ENCODE measurements around the gene SENP1. TPM values are rescaled to one million over a fixed set of nuclear protein-coding genes. Genes with fewer than 3 reads are reported as not detected.

Gene SENP1
- total RNA-seq, 1 donor from 2014 or later: 24.0 TPM

DNA sequence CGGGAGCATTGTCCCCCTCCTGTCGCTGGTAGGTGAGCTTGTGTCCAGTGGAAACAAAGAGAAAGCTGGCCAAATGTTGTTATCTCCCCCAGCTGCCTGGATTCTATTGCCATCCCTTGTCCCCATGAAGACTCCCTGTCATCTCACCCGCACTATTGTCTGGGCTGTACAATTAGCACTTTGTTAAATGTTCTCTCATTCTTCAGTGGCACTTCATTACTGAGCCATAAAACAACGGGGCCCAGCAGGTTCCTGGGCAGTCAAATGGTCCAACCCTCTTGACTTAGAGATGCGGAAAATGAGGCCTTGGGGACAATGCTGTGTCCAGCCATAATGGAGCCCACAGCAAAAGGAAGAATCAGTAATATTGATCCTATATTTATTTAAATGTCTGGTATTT lies 88.4 kb downstream of the SENP1 start:
- DNase-seq: no peak

- DNase-seq: no peak
These were observed 89.4 kb downstream of the SENP1 start for GRCh38 chr12:48016373-48017020.

GRCh38 chr12:48015954-48016353 lies 89.9 kb downstream of the SENP1 start:
- DNase-seq: no peak

DNA sequence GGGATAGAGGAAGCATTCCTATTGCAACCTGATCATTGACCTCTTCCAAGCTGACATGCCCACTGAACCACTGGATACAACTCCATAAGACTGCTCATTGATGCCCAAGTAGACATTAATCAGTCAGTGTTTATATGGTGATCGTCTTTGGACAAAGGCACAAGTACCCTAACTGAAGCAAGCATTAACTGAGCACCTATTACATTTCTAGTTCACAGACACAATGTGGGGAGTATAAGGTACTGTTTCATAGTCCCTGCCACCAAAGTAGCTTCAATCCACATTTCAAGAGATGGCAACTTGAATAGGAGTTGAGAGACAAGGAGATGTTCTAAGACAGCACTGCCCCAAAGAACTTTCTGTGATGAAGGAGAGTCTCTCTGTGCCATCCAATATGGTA lies 90.8 kb downstream of the SENP1 start:
- DNase-seq: no peak

DNA sequence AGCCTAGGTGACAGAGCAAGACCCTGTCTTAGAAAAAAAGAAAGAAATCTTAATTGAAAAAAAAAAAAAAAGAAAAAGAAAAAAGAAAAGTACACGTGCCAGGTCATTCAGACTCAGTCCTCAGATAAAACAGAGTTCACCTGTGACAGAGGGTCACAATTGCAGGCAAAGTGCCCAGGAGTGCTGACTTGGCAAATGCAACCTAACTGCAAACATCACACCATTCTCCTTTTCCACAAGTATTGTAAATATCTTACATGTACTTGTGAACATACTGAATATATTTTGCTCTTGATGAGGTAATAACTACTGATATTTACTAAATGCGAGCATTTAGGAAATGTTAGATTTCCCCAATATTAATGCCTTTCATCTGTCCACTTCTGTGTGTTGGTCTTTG lies 92.6 kb downstream of the SENP1 start:
- DNase-seq: no peak

DNA sequence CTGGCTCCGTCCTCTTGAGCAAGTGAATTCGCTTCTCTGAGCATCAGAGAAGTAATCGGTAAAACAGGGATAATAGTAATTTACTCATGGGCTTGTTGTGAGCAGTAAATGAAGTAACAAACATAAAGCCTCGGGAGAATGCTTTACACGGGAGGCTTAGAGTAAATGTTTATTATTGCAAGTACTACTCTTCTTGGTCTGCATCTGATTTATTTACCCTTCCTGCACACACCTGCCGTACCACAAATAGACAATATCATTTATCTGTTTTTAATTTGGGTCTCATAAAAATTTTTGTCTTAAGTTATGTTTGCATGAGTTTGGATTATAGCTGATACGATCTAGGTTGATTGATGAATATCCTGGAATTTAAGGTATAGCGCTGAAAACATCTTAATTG lies 93.8 kb downstream of the SENP1 start:
- no peak for DNase-seq

GRCh38 chr12:48010366-48010970 lies 95.4 kb downstream of the SENP1 start:
- no peak for DNase-seq

GRCh38 chr12:48009471-48009870 lies 96.4 kb downstream of the SENP1 start:
- DNase-seq: no peak

DNA sequence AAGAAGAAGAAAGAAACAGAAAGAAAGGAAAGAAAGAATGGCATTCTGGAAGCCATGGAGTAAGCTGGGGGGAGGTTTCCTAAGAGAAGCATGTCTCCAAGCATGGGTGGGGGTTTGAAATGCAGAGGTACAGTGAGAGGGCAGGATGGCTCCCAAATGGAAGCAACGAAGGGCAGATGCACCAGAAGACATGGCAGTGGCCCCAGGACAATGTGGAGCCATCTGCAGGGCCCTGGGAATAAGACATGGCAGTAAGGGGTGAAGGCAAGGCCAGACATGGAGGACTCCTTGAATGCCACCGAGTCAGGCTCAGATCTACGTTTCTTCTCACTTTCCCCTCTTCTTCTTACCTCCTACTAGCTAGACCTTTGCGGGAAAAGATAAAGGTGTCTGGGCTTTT lies 96.9 kb downstream of the SENP1 start:
- no peak for DNase-seq

- DNase-seq: no peak
These were observed 97.5 kb downstream of the SENP1 start for GRCh38 chr12:48008349-48008748.

- DNase-seq: no peak
These were observed 98.7 kb downstream of the SENP1 start for GRCh38 chr12:48007206-48007605.

GRCh38 chr12:48005750-48006021 lies 100.2 kb downstream of the SENP1 start:
- DNase-seq: no peak

- DNase-seq: no peak
These were observed 100.7 kb downstream of the SENP1 start for GRCh38 chr12:48005001-48005749.

DNA sequence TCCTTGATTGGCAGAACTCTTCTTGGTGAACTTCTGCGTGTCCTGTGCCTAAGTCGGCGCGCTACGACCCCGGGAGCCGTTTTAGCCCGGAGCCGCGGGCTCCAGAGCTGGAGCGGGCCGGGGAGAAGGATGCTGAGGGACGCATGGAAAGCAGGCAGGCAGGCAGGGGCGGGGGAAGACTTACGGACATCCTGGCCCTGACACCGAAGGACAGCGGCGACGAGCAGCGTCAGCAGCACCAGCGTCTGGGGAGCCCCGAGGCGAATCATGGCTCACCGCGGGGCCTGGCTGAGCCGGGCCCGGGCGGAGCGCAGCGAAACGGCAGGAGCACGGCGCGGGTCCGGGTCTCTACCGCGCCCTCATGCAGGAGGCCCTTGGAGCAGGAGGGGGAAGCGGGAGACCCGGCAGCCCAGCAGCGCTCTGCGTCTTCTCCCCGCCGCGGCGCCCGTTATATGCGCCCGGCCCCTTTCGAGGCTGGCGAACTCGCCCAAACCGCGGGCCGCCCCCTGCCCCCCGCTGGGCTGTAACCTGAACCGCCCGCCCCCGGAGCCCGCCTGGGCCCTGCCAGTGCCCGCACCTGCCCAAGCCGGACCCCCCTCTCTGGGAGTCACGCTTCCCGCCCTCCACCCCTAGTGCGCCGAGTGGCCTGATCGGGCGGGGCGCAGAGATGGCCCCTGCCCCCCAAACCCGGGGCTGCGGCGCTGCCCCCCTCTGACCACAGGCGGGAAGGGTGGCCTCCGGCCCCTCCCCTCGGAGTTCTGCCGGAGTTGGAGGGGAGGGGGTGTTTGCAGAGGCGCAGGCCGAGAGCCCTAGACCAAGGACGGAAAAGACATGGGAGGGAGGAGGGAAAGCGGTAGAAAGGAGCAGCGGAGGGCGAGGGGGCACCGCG lies 101.6 kb downstream of the SENP1 start, which contains the start of gene COL2A1:
Gene COL2A1, minus strand, starts transcription at position 424 of the 889 bp plus-strand sequence. Its CDS starts 155 bp downstream, at position 269.
- no peak for DNase-seq

DNA sequence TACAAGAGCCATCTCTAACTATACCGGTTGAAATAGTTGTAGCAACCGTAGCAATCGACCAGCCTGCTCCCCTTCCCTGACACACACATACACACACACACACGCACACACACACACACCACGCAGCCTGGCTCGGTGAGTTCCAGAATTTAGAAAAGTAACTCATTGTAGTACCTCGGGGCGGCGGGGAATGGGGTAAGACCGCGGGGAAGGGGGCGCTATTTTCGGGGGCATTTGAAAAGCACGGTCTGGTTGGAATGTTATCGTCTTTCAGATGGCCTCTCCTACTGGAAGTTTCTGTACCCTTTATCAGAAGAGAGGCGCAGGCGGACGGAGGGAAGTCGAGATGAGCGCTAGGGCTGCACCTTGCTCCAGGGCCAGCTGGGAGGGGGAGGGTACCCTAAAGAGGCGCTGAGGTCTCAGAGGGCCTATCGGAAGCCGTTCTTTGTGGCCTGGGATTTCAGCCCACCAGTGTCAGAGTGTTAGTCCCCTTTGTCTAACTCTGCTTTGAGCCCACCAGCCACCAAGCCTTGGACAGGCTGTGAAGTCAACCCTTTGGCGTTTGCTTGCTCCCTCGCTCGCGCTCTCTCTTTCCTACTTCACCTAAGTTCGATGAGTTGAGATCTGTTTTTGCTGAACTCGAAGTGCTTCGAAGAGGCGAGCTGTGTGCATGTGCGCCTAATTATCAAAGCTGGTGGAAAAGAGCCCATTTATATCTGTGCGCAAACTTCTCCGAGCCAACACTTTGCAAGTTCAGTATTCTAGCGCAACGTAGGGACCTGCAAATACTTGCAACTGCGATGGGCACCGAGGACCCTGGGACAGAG lies 102.4 kb downstream of the SENP1 start:
- no peak for DNase-seq

DNA sequence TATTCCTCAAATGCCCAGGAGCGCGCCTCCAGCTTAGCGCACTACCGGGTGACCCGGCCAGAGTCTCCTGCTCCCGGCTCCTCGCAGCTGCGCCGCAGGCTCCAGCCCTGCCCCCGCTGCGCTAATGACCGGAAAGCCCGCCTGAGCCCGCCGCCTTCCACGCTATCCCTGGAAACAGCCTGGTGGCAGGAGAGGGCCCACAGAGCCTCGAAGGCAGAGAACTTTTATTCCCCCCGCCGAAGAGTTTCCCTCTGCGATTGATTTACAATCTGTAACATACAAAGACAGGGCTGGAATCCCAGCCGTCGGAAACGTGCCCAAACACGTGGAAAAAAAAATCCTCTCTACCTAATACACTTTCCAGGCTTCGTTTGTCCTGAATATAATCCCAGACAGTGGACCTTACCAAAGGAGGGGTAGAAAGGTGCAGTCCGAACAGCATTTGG lies 103.1 kb downstream of the SENP1 start:
- DNase-seq: no peak

GRCh38 chr12:48002414-48002730 lies 103.5 kb downstream of the SENP1 start:
- DNase-seq: no peak

DNA sequence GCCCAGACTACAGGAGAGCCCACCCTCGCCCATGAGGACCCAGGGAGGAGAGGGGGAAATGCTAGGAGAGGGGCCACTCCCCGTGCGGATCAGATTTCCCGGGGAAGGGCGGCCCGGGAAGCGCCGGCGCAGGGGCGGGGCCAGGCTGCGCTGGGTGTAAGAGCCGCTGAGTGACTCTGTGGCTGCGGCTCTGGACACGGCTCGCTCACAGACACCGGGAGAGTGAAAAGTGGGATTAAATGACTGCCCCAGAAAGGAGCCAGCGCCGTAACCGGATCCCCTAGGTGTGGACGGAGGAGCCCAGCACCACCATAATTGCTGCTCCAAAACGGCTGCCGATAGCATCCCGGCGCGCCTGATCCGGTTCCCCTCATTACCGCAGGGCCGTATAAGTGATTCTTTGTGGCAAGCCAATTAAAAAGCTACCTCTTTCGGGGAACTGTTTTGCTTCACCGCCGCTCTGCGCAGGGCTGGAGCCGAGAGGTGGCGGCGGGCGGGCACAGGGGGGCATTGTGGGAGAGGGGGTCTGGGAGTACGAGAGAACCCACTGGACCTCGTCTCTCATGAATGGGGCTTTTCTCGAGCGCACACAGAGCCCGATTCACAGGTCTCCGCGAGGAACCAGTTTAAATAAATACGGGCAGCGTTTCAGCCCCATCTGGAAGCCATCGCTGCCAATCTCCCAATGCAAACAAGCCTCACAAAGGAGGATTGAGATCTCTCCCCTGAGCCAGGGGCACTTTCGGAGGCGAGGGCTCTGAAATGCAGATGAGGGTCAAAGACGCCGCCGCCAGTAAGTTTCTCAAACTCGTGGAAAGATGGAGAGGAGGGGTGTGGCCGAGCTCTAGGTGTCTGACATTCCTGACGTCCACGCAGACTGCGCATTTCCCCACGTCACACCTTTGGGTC lies 104.1 kb downstream of the SENP1 start:
- peak; percentile 49 for DNase-seq

DNA sequence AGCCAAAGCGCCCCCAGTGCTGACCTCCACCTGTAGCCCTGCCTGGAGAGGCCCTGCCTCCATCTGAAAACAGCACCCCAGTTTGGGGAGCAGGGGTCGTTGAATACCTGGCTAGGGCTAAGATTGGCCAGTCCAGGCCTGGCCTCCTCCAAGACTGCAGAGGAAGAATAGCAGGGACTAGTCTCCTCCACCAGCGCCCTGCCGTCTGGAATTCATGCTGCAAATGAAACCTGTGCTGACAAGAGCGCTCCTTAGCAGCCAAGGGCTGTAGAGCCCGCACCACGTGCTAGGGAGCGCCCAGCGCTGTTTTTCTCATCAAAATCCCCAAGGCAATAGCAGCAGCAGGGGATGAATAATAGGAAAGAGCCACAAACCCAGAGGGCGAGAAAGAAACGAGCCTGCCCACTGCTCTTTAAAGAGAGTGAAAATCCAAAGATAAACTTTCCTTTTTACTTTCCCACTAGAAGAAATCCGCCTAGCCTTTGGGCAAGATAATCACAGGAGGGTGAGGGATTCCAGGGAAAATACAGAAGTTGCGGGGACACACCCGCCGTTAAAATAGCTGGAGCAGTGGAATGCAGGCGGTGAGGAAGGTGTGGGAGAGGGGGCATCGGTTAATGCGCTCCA lies 104.9 kb downstream of the SENP1 start:
- DNase-seq: peak; percentile 49

GRCh38 chr12:47999816-48000215 lies 106.1 kb downstream of the SENP1 start:
- no peak for DNase-seq
